Stomach smooth muscle (tissue), 2 donors: ENCODE data around the gene ATXN7L3.
"Not testable (repeated sequence)": the region's sequence is repeated elsewhere in the genome, so short reads cannot be mapped to it uniquely, and the experiment has no call there.

Experiments used
- H3K27ac ChIP-seq: one replicate; pipeline ENCODE4 v1.7.0; 2013; ENCODE audit warnings: mild to moderate bottlenecking, low read length, inconsistent platforms
- H3K27me3 ChIP-seq, 2 donors: one replicate each; pipeline ENCODE4 v1.7.0; 2013; ENCODE audit warnings: low read length in 2 of 2; ENCODE audit not compliant: insufficient read depth in 2 of 2, control insufficient read depth in 1 of 2
- H3K36me3 ChIP-seq, 2 donors: one replicate each; pipeline ENCODE4 v1.7.0; 2013; ENCODE audit warnings: low read length in 2 of 2; ENCODE audit not compliant: control insufficient read depth in 2 of 2, insufficient read depth in 2 of 2
- H3K4me1 ChIP-seq: one replicate; pipeline ENCODE4 v1.7.0; 2013; ENCODE audit warnings: low read length; ENCODE audit not compliant: control insufficient read depth, insufficient read depth
- H3K4me3 ChIP-seq, 2 donors: one replicate each; pipeline ENCODE4 v1.7.0; 2013; ENCODE audit warnings: low read length in 2 of 2
- H3K9ac ChIP-seq, 2 donors: one replicate each; pipeline ENCODE4 v1.7.0; 2013; ENCODE audit warnings: low read length in 2 of 2, mild to moderate bottlenecking in 1 of 2
- H3K9me3 ChIP-seq, 2 donors: one replicate each; pipeline ENCODE4 v1.7.0; 2013; ENCODE audit warnings: low read length in 2 of 2; ENCODE audit not compliant: control insufficient read depth in 2 of 2
- donor health status: healthy.
- donor health status: Pancreatic carcinoma.

The ATXN7L3 gene

GRCh38 chr17:44146375-44147346, 53.0 kb downstream of the ATXN7L3 start:
- H3K4me3 ChIP-seq = no peak overlapping the region
- H3K9me3 ChIP-seq = no peaks in the 10 kb centered on the region
- no peaks in the 10 kb centered on the region for H3K27me3 ChIP-seq
- H3K27ac ChIP-seq = no peak overlapping the region
- H3K9ac ChIP-seq = no peak overlapping the region
- H3K4me1 ChIP-seq = peaks cover 9% of the 10 kb centered on the region
- no peaks in the 10 kb centered on the region for H3K36me3 ChIP-seq

- Histone ChIP-seq H3K27me3 (no peaks in the 10 kb centered on the region), H3K4me1 (peaks cover 9% of the 10 kb centered on the region), H3K27ac (no peak overlapping the region), H3K36me3 (no peaks in the 10 kb centered on the region), H3K4me3 (no peak overlapping the region), H3K9me3 (no peaks in the 10 kb centered on the region), H3K9ac (no peak overlapping the region)
Measured at GRCh38 chr17:44144966-44145739, 54.5 kb downstream of the ATXN7L3 start.

GRCh38 chr17:44143921-44144320, 55.8 kb downstream of the ATXN7L3 start:
- not testable (repeated sequence) for H3K36me3 ChIP-seq, H3K27ac ChIP-seq, H3K27me3 ChIP-seq, H3K9me3 ChIP-seq, H3K9ac ChIP-seq, H3K4me1 ChIP-seq, H3K4me3 ChIP-seq
